ENCODE measurements around the gene CNOT6. TPM values are rescaled to one million over a fixed set of nuclear protein-coding genes. Genes with fewer than 3 reads are reported as not detected.

The CNOT6 gene
- total RNA-seq, 4 donors from 2014 or later = 3.8 to 43.5 (median 17.0) TPM

- Histone ChIP-seq H3K36me3 (no peaks in the 10 kb centered on the region), H3K4me1 (no peaks in the 10 kb centered on the region), H3K9me3 (no peaks in the 10 kb centered on the region), H3K27me3 (no peaks in the 10 kb centered on the region), H3K4me3 (no peak overlapping the region), H3K27ac (no peak overlapping the region)
- DNase-seq = no peak
- TF ChIP-seq, protein P1, sequence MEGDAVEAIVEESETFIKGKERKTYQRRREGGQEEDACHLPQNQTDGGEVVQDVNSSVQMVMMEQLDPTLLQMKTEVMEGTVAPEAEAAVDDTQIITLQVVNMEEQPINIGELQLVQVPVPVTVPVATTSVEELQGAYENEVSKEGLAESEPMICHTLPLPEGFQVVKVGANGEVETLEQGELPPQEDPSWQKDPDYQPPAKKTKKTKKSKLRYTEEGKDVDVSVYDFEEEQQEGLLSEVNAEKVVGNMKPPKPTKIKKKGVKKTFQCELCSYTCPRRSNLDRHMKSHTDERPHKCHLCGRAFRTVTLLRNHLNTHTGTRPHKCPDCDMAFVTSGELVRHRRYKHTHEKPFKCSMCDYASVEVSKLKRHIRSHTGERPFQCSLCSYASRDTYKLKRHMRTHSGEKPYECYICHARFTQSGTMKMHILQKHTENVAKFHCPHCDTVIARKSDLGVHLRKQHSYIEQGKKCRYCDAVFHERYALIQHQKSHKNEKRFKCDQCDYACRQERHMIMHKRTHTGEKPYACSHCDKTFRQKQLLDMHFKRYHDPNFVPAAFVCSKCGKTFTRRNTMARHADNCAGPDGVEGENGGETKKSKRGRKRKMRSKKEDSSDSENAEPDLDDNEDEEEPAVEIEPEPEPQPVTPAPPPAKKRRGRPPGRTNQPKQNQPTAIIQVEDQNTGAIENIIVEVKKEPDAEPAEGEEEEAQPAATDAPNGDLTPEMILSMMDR (IDR thresholded peaks at IDR 0.05) = no peak
- TF ChIP-seq POLR2A (IDR thresholded peaks at IDR 0.05) = no peak
- intact Hi-C loops (cut with DNase I; ENCODE audit: low total_unique reads) = no loop called here
These were observed 51.1 kb downstream of the CNOT6 start for GRCh38 chr5:180545248-180545647.

DNA sequence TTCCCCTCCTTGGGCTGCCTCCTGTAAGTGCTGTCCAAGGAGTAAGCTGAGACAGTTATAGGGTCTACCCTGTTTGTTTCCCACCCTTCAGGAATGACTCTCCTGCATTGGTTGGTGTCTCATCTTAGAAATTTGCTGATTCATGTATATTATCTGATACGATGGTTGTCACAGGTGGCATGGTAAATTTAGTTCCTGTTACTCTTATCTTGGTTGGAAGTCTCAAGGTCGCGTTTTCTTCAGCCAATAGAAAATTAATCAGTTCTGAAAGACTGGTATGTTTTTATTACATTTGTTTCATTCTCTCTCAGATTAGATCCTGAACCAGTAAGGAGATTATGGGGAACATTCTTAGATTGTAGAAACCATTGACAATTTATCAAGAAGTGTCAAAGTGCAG, 54.4 kb downstream of the CNOT6 start:
- no peaks in the 10 kb centered on the region for H3K9me3 ChIP-seq
- no peaks in the 10 kb centered on the region for H3K36me3 ChIP-seq
- TF ChIP-seq, protein P1 (IDR thresholded peaks at IDR 0.05) = no peak
- no peak for TF ChIP-seq POLR2A (IDR thresholded peaks at IDR 0.05)
- no peaks in the 10 kb centered on the region for H3K4me1 ChIP-seq
- no peaks in the 10 kb centered on the region for H3K27me3 ChIP-seq
- H3K27ac ChIP-seq = no peak overlapping the region
- DNase-seq = no peak
- intact Hi-C loops (cut with DNase I; ENCODE audit: low total_unique reads) = no loop called here
- no peak overlapping the region for H3K4me3 ChIP-seq

DNA sequence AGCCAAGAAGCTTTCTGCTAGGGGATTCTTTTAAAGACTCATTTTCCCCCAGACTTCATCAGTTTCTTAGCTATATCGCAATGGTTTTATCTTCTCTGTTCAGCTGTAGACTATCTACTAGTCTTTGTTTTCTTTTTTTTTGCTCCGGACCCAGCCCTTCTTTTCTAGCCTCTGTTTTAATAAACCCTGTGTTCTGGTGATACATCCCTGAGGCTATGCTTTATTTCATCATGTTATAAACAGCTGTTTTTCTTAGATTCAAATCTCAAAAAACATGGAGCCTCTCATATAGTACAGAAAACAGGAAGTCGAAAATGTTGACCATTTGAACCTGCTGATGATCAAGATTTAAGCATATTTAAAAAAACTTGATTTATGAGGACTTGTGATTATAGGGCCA, 59.4 kb downstream of the CNOT6 start:
- Histone ChIP-seq H3K36me3 (no peaks in the 10 kb centered on the region), H3K9me3 (no peaks in the 10 kb centered on the region), H3K27ac (no peak overlapping the region), H3K27me3 (no peaks in the 10 kb centered on the region), H3K4me3 (no peak overlapping the region), H3K4me1 (no peaks in the 10 kb centered on the region)
- no peak for DNase-seq
- TF ChIP-seq, protein P1 (IDR thresholded peaks at IDR 0.05) = no peak
- no peak for TF ChIP-seq POLR2A (IDR thresholded peaks at IDR 0.05)
- intact Hi-C loops (cut with DNase I; ENCODE audit: low total_unique reads) = no loop called here

DNA sequence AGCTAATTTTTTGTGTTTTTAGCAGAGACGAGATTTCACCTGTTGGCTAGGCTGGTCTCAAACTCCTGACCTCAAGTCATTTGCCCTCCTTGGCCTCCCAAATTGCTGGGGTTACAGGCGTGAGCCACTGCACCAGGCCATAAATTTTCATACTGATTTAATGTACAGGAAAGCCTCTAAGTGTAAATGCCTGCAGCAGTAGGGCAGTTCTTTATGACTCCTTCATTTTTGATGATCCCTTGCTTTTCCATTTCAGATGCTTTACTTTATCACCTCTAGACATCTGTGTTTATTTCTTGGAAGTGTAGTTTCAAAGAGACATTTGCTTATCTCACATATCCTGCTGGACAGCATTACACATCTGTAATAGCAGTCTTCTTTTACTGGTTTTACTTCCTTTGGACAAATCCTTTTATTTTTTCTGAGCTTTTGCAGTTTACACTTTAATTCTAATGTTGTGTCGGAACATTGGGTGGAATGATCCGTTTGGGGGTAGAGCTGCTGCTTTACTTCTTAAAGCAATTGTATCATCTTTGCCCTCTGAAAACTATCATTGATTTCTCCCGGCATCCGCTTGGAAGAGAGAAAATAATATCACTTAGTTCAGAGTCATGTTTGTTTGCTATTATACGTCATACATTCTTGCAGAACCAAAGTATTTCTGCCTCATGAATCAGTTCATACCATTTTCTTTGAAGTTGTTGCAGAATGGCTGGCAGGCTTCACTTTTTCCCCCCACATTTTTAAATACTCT, 61.2 kb downstream of the CNOT6 start:
- DNase-seq = no peak
- Histone ChIP-seq H3K4me1 (no peaks in the 10 kb centered on the region), H3K4me3 (no peak overlapping the region), H3K36me3 (no peaks in the 10 kb centered on the region), H3K27me3 (no peaks in the 10 kb centered on the region), H3K9me3 (no peaks in the 10 kb centered on the region), H3K27ac (no peak overlapping the region)
- no peak for TF ChIP-seq POLR2A (IDR thresholded peaks at IDR 0.05)
- TF ChIP-seq, protein P1 (IDR thresholded peaks at IDR 0.05) = no peak
- intact Hi-C loops (cut with DNase I; ENCODE audit: low total_unique reads) = no loop called here

GRCh38 chr5:180557217-180557809, 63.1 kb downstream of the CNOT6 start:
- no peak for TF ChIP-seq POLR2A (IDR thresholded peaks at IDR 0.05)
- TF ChIP-seq, protein P1 (IDR thresholded peaks at IDR 0.05) = no peak
- H3K4me3 ChIP-seq = no peak overlapping the region
- no peak for DNase-seq
- H3K27ac ChIP-seq = no peak overlapping the region
- intact Hi-C loops (cut with DNase I; ENCODE audit: low total_unique reads) = no loop called here
- H3K27me3 ChIP-seq = no peaks in the 10 kb centered on the region
- no peaks in the 10 kb centered on the region for H3K4me1 ChIP-seq
- H3K9me3 ChIP-seq = no peaks in the 10 kb centered on the region
- no peaks in the 10 kb centered on the region for H3K36me3 ChIP-seq

Data from uterus (tissue), 4 donors.